HUES6 (cell line): ENCODE data around the gene ARHGAP22.

Experiments used
- H3K27ac ChIP-seq: 2 replicates; pipeline ENCODE4 v1.7.0; 2013; ENCODE audit warnings: low read depth, mild to moderate bottlenecking, low read length, inconsistent platforms
- H3K27me3 ChIP-seq: 2 replicates; pipeline ENCODE4 v1.6.1; 2013; ENCODE audit warnings: low read length; ENCODE audit not compliant: control insufficient read depth, insufficient read depth
- H3K36me3 ChIP-seq: 2 replicates; pipeline ENCODE4 v1.6.1; 2013; ENCODE audit warnings: low read length; ENCODE audit not compliant: control insufficient read depth, insufficient read depth
- H3K4me1 ChIP-seq: 2 replicates; pipeline ENCODE4 v1.6.1; 2013; ENCODE audit warnings: low read length; ENCODE audit not compliant: control insufficient read depth, insufficient read depth
- H3K4me3 ChIP-seq: 2 replicates; pipeline ENCODE4 v1.5.1; 2013; ENCODE audit warnings: low read depth, low read length
- H3K9ac ChIP-seq: one replicate; pipeline ENCODE4 v1.6.1; 2013; ENCODE audit warnings: mild to moderate bottlenecking, low read length
- H3K9me3 ChIP-seq: 2 replicates; pipeline ENCODE4 v1.6.1; 2013; ENCODE audit warnings: low read depth, low read length; ENCODE audit not compliant: control insufficient read depth, insufficient read depth

The ARHGAP22 gene

GRCh38 chr10:48549236-48549635, 55.6 kb downstream of the ARHGAP22 start:
- Histone ChIP-seq H3K9ac (no peak overlapping the region), H3K27ac (no peak overlapping the region), H3K36me3 (no peaks in the 10 kb centered on the region), H3K4me3 (no peak overlapping the region), H3K9me3 (peaks cover 7% of the 10 kb centered on the region), H3K27me3 (no peaks in the 10 kb centered on the region), H3K4me1 (no peaks in the 10 kb centered on the region)

GRCh38 chr10:48548531-48549135, 56.2 kb downstream of the ARHGAP22 start:
- Histone ChIP-seq H3K4me3 (no peak overlapping the region), H3K36me3 (no peaks in the 10 kb centered on the region), H3K9me3 (peaks cover 7% of the 10 kb centered on the region), H3K9ac (no peak overlapping the region), H3K4me1 (no peaks in the 10 kb centered on the region), H3K27ac (no peak overlapping the region), H3K27me3 (no peaks in the 10 kb centered on the region)

GRCh38 chr10:48547981-48548380, 56.9 kb downstream of the ARHGAP22 start:
- peaks cover 4% of the 10 kb centered on the region; the same call in 1 of the 2 replicates for H3K4me1 ChIP-seq
- no peaks in the 10 kb centered on the region for H3K36me3 ChIP-seq
- H3K27me3 ChIP-seq, result no peaks in the 10 kb centered on the region
- H3K9me3 ChIP-seq, result peaks cover 7% of the 10 kb centered on the region
- H3K27ac ChIP-seq, result no peak overlapping the region
- no peak overlapping the region for H3K4me3 ChIP-seq
- H3K9ac ChIP-seq, result no peak overlapping the region

- Histone ChIP-seq H3K27me3 (no peaks in the 10 kb centered on the region), H3K4me1 (peaks cover 7% of the 10 kb centered on the region), H3K27ac (no peak overlapping the region), H3K4me3 (no peak overlapping the region), H3K9ac (no peak overlapping the region), H3K9me3 (peaks cover 7% of the 10 kb centered on the region), H3K36me3 (no peaks in the 10 kb centered on the region)
Observed at GRCh38 chr10:48547061-48547895, 57.6 kb downstream of the ARHGAP22 start.

GRCh38 chr10:48545462-48546145, 59.3 kb downstream of the ARHGAP22 start:
- no peak overlapping the region for H3K4me3 ChIP-seq
- H3K27me3 ChIP-seq, result no peaks in the 10 kb centered on the region
- no peaks in the 10 kb centered on the region for H3K36me3 ChIP-seq
- no peak overlapping the region for H3K9ac ChIP-seq
- H3K4me1 ChIP-seq, result peaks cover 10% of the 10 kb centered on the region
- no peak overlapping the region for H3K27ac ChIP-seq
- peaks cover 7% of the 10 kb centered on the region for H3K9me3 ChIP-seq

- Histone ChIP-seq H3K9ac (no peak overlapping the region), H3K36me3 (no peaks in the 10 kb centered on the region), H3K4me1 (peaks cover 10% of the 10 kb centered on the region), H3K27me3 (no peaks in the 10 kb centered on the region), H3K4me3 (no peak overlapping the region), H3K9me3 (no peaks in the 10 kb centered on the region), H3K27ac (no peak overlapping the region)
Observed at GRCh38 chr10:48543182-48543844, 61.6 kb downstream of the ARHGAP22 start.

- Histone ChIP-seq H3K9ac (no peak overlapping the region), H3K27ac (no peak overlapping the region), H3K27me3 (no peaks in the 10 kb centered on the region)
Observed at GRCh38 chr10:48542471-48543181, 62.2 kb downstream of the ARHGAP22 start.

GRCh38 chr10:48541144-48541795, 63.6 kb downstream of the ARHGAP22 start:
- Histone ChIP-seq H3K4me1 (peaks cover 24% of the 10 kb centered on the region), H3K4me3 (no peak overlapping the region), H3K27me3 (no peaks in the 10 kb centered on the region), H3K36me3 (no peaks in the 10 kb centered on the region), H3K9me3 (no peaks in the 10 kb centered on the region), H3K27ac (no peak overlapping the region), H3K9ac (no peak overlapping the region)

More at GRCh38 chr10:48542471-48543181, 62.2 kb downstream of the ARHGAP22 start:
- Histone ChIP-seq H3K36me3 (no peaks in the 10 kb centered on the region), H3K4me3 (no peak overlapping the region), H3K4me1 (peaks cover 12% of the 10 kb centered on the region), H3K9me3 (no peaks in the 10 kb centered on the region)

- no peak overlapping the region for H3K4me3 ChIP-seq
- no peaks in the 10 kb centered on the region for H3K36me3 ChIP-seq
- peaks cover 6% of the 10 kb centered on the region; the same call in 1 of the 2 replicates for H3K9me3 ChIP-seq
- no peaks in the 10 kb centered on the region for H3K27me3 ChIP-seq
- H3K4me1 ChIP-seq, result peaks cover 46% of the 10 kb centered on the region
- H3K27ac ChIP-seq, result no peak overlapping the region
- no peak overlapping the region for H3K9ac ChIP-seq
Observed at GRCh38 chr10:48538611-48539010, 66.3 kb downstream of the ARHGAP22 start.
